Measurements from ENCODE around the gene TTLL1. TPM values are rescaled to one million over a fixed set of nuclear protein-coding genes. Genes with fewer than 3 reads are reported as not detected.
A peak's percentile ranks its signal among the peaks of the same experiment; 100 is the strongest.

TTLL1 gene
- total RNA-seq, 1 donor from 2014 or later = 6.3 TPM

- Histone ChIP-seq H3K36me3 (ENCODE audit: control insufficient read depth, insufficient read depth, low read length) (no peaks in the 10 kb centered on the region), H3K4me3 (ENCODE audit: low read depth, low read length) (no peak overlapping the region), H3K27me3 (ENCODE audit: control insufficient read depth, insufficient read depth, low read length) (no peaks in the 10 kb centered on the region)
- FAIRE-seq (no peak), DNase-seq (ENCODE audit: low read depth) (no peak)
- TF ChIP-seq CTCF (IDR thresholded peaks at IDR 0.05; ENCODE audit: insufficient read depth, low read length, severe bottlenecking) = no peak
Measured at GRCh38 chr22:43004362-43005035, 84.7 kb downstream of the TTLL1 start.

- FAIRE-seq (peak; percentile 58), DNase-seq (ENCODE audit: low read depth) (peak; percentile 93)
- TF ChIP-seq CTCF (IDR thresholded peaks at IDR 0.05; ENCODE audit: insufficient read depth, low read length, severe bottlenecking) = no peak
- Histone ChIP-seq H3K36me3 (ENCODE audit: control insufficient read depth, insufficient read depth, low read length) (no peaks in the 10 kb centered on the region), H3K4me3 (ENCODE audit: low read depth, low read length) (no peak overlapping the region), H3K27me3 (ENCODE audit: control insufficient read depth, insufficient read depth, low read length) (no peaks in the 10 kb centered on the region)
Measured at GRCh38 chr22:43002202-43002586, 87.0 kb downstream of the TTLL1 start.

GRCh38 chr22:43001271-43002201, 87.7 kb downstream of the TTLL1 start:
- no peak for TF ChIP-seq CTCF (IDR thresholded peaks at IDR 0.05; ENCODE audit: insufficient read depth, low read length, severe bottlenecking)
- FAIRE-seq (no peak), DNase-seq (ENCODE audit: low read depth) (no peak)
- Histone ChIP-seq H3K27me3 (ENCODE audit: control insufficient read depth, insufficient read depth, low read length) (no peaks in the 10 kb centered on the region), H3K4me3 (ENCODE audit: low read depth, low read length) (no peak overlapping the region), H3K36me3 (ENCODE audit: control insufficient read depth, insufficient read depth, low read length) (no peaks in the 10 kb centered on the region)

GRCh38 chr22:43000441-43001175, 88.6 kb downstream of the TTLL1 start:
- FAIRE-seq (no peak), DNase-seq (ENCODE audit: low read depth) (peak; percentile 61)
- Histone ChIP-seq H3K27me3 (ENCODE audit: control insufficient read depth, insufficient read depth, low read length) (no peaks in the 10 kb centered on the region), H3K36me3 (ENCODE audit: control insufficient read depth, insufficient read depth, low read length) (no peaks in the 10 kb centered on the region), H3K4me3 (ENCODE audit: low read depth, low read length) (no peak overlapping the region)
- TF ChIP-seq CTCF (IDR thresholded peaks at IDR 0.05; ENCODE audit: insufficient read depth, low read length, severe bottlenecking) = no peak

GRCh38 chr22:42997582-42998090, 91.6 kb downstream of the TTLL1 start:
- Histone ChIP-seq H3K4me3 (ENCODE audit: low read depth, low read length) (no peak overlapping the region), H3K36me3 (ENCODE audit: control insufficient read depth, insufficient read depth, low read length) (no peaks in the 10 kb centered on the region), H3K27me3 (ENCODE audit: control insufficient read depth, insufficient read depth, low read length) (no peaks in the 10 kb centered on the region)
- FAIRE-seq (no peak), DNase-seq (ENCODE audit: low read depth) (no peak)
- no peak for TF ChIP-seq CTCF (IDR thresholded peaks at IDR 0.05; ENCODE audit: insufficient read depth, low read length, severe bottlenecking)
